ENCODE measurements around the gene VAC14.
A peak's percentile ranks its signal among the peaks of the same experiment; 100 is the strongest.

The VAC14 gene

GRCh38 chr16:70664325-70665112 is 136.4 kb downstream of the VAC14 start:
- TF ChIP-seq ZIC2 (tag by site-specific recombination; IDR thresholded peaks at IDR 0.05) (no peak), ZNF394 (tag by site-specific recombination; IDR thresholded peaks at IDR 0.05; ENCODE audit: borderline replicate concordance) (no peak), KLF17 (tag by site-specific recombination; IDR thresholded peaks at IDR 0.05) (no peak), ZSCAN5A (tag by site-specific recombination; IDR thresholded peaks at IDR 0.05) (no peak), ZNF302 (tag by site-specific recombination; IDR thresholded peaks at IDR 0.05; ENCODE audit: low read depth) (no peak)
- TF ChIP-seq, protein P1, sequence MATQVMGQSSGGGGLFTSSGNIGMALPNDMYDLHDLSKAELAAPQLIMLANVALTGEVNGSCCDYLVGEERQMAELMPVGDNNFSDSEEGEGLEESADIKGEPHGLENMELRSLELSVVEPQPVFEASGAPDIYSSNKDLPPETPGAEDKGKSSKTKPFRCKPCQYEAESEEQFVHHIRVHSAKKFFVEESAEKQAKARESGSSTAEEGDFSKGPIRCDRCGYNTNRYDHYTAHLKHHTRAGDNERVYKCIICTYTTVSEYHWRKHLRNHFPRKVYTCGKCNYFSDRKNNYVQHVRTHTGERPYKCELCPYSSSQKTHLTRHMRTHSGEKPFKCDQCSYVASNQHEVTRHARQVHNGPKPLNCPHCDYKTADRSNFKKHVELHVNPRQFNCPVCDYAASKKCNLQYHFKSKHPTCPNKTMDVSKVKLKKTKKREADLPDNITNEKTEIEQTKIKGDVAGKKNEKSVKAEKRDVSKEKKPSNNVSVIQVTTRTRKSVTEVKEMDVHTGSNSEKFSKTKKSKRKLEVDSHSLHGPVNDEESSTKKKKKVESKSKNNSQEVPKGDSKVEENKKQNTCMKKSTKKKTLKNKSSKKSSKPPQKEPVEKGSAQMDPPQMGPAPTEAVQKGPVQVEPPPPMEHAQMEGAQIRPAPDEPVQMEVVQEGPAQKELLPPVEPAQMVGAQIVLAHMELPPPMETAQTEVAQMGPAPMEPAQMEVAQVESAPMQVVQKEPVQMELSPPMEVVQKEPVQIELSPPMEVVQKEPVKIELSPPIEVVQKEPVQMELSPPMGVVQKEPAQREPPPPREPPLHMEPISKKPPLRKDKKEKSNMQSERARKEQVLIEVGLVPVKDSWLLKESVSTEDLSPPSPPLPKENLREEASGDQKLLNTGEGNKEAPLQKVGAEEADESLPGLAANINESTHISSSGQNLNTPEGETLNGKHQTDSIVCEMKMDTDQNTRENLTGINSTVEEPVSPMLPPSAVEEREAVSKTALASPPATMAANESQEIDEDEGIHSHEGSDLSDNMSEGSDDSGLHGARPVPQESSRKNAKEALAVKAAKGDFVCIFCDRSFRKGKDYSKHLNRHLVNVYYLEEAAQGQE (tag by site-specific recombination; IDR thresholded peaks at IDR 0.05): peak; percentile 71
- H3K9me3 ChIP-seq (ENCODE audit: control insufficient read depth, insufficient read depth, low read depth, low read length): no peaks in the 10 kb centered on the region
- ChIA-PET CTCF (no interaction called here), POLR2A (no interaction called here)
- peaks cover 19 to 63% of the 10 kb centered on the region in 2 experiments; a peak in 2 of 3 replicates for H3K36me3 ChIP-seq (ENCODE audit: control insufficient read depth in 2 of 2, insufficient read depth in 1 of 2, low read length in 2 of 2)
- no peaks in the 10 kb centered on the region for H3K4me1 ChIP-seq (ENCODE audit: control insufficient read depth, insufficient read depth, low read length)
- no peak overlapping the region for H3K27ac ChIP-seq (ENCODE audit: extremely low read depth, low read depth, low read length)
- H3K4me3 ChIP-seq (ENCODE audit: low read depth, low read length): no peak overlapping the region

- Histone ChIP-seq H3K4me1 (ENCODE audit: control insufficient read depth, insufficient read depth, low read length) (no peaks in the 10 kb centered on the region), H3K9me3 (ENCODE audit: control insufficient read depth, insufficient read depth, low read depth, low read length) (no peaks in the 10 kb centered on the region), H3K36me3 (ENCODE audit: control insufficient read depth in 2 of 2, insufficient read depth in 1 of 2, low read length in 2 of 2) (peaks cover 12 to 56% of the 10 kb centered on the region in 2 experiments; a peak in 2 of 3 replicates), H3K27ac (ENCODE audit: extremely low read depth, low read depth, low read length) (no peak overlapping the region), H3K4me3 (ENCODE audit: low read depth, low read length) (no peak overlapping the region)
- TF ChIP-seq ZNF138 (tag by site-specific recombination; IDR thresholded peaks at IDR 0.05; ENCODE audit: borderline replicate concordance): no peak
- TF ChIP-seq, protein P2, sequence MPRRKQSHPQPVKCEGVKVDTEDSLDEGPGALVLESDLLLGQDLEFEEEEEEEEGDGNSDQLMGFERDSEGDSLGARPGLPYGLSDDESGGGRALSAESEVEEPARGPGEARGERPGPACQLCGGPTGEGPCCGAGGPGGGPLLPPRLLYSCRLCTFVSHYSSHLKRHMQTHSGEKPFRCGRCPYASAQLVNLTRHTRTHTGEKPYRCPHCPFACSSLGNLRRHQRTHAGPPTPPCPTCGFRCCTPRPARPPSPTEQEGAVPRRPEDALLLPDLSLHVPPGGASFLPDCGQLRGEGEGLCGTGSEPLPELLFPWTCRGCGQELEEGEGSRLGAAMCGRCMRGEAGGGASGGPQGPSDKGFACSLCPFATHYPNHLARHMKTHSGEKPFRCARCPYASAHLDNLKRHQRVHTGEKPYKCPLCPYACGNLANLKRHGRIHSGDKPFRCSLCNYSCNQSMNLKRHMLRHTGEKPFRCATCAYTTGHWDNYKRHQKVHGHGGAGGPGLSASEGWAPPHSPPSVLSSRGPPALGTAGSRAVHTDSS (tag by site-specific recombination; IDR thresholded peaks at IDR 0.05): 0 out of 2 replicates have a peak, but pooled peaks have one; percentile 20
- ChIA-PET POLR2A (no interaction called here), CTCF (interaction anchor here (0.6 kb wide), 1 partner anchor 107 kb away, joined by 3 read pairs; no protein-coding TSS in a partner anchor)
Observed at GRCh38 chr16:70663524-70664324, 137.2 kb downstream of the VAC14 start.

GRCh38 chr16:70662991-70663523 is 137.9 kb downstream of the VAC14 start:
- CTCF ChIA-PET: interaction anchor here (0.6 to 1.0 kb wide), 2 partner anchors 9 to 108 kb away, joined by 3 to 4 read pairs; no protein-coding TSS in a partner anchor
- H3K4me1 ChIP-seq (ENCODE audit: control insufficient read depth, insufficient read depth, low read length): no peaks in the 10 kb centered on the region
- 0 out of 2 replicates have a peak, but pooled peaks have one; percentile 21 for TF ChIP-seq SP2 (tag by site-specific recombination; IDR thresholded peaks at IDR 0.05)
- no peak for TF ChIP-seq ZBTB1 (tag by site-specific recombination; IDR thresholded peaks at IDR 0.05)
- no peak overlapping the region for H3K4me3 ChIP-seq (ENCODE audit: low read depth, low read length)
- no peak overlapping the region for H3K27ac ChIP-seq (ENCODE audit: extremely low read depth, low read depth, low read length)
- peaks cover 10 to 49% of the 10 kb centered on the region in 2 experiments; a peak in 2 of 3 replicates for H3K36me3 ChIP-seq (ENCODE audit: control insufficient read depth in 2 of 2, insufficient read depth in 1 of 2, low read length in 2 of 2)
- no peaks in the 10 kb centered on the region for H3K9me3 ChIP-seq (ENCODE audit: control insufficient read depth, insufficient read depth, low read depth, low read length)
- POLR2A ChIA-PET: no interaction called here

All from HEK293 (cell line).